ENCODE measurements around the gene PRKN. TPM values are rescaled to one million over a fixed set of nuclear protein-coding genes. Genes with fewer than 3 reads are reported as not detected.

PRKN gene
- total and polyA plus RNA-seq, 2 experiments from 2014 or later = 2.3 to 3.9 TPM

DNA sequence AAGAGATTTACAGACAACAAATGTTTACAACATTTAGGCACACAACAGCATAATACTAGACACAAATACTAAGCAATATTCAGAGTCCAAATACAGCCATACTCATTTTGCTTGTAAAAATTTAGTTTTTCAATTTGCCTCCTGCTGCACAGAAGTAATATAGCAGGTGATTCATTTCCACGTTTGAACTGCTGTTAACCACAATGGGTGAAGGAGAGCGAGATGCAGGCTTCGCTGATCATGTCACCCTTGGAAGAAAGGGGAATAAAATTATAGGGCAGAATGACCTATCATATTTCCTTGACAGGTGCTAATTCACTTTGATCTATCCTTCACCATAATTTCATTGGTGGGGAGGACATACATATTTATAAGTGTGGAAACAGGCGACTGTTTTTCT lies 809.9 kb downstream of the PRKN start:
- no peaks in the 10 kb centered on the region for H3K9me3 ChIP-seq (ENCODE audit: low read depth)
- H3K4me2 ChIP-seq = no peak overlapping the region
- no peak for DNase-seq (ENCODE audit: low spot score)
- no peak overlapping the region for H2AFZ ChIP-seq
- H3K27me3 ChIP-seq = no peaks in the 10 kb centered on the region
- no peaks in the 10 kb centered on the region for H4K20me1 ChIP-seq (ENCODE audit: insufficient read depth, poor library complexity, severe bottlenecking)
- H3K4me1 ChIP-seq (ENCODE audit: insufficient read depth) = peaks cover 5% of the 10 kb centered on the region
- H3K79me2 ChIP-seq = no peaks in the 10 kb centered on the region
- 76% methylated on average over 4 of the region's 4 CpGs for WGBS (ENCODE audit: low lambda C conversion rate, missing lambda C conversion rate)
- no peak overlapping the region for H3K27ac ChIP-seq
- TF ChIP-seq EZH2 (IDR thresholded peaks at IDR 0.05; ENCODE audit: borderline replicate concordance) (no peak), EZH2phosphoT487 (IDR thresholded peaks at IDR 0.05; ENCODE audit: low read depth, severe bottlenecking, unreplicated experiment) (no peak)
- TF ChIP-seq, protein P1, sequence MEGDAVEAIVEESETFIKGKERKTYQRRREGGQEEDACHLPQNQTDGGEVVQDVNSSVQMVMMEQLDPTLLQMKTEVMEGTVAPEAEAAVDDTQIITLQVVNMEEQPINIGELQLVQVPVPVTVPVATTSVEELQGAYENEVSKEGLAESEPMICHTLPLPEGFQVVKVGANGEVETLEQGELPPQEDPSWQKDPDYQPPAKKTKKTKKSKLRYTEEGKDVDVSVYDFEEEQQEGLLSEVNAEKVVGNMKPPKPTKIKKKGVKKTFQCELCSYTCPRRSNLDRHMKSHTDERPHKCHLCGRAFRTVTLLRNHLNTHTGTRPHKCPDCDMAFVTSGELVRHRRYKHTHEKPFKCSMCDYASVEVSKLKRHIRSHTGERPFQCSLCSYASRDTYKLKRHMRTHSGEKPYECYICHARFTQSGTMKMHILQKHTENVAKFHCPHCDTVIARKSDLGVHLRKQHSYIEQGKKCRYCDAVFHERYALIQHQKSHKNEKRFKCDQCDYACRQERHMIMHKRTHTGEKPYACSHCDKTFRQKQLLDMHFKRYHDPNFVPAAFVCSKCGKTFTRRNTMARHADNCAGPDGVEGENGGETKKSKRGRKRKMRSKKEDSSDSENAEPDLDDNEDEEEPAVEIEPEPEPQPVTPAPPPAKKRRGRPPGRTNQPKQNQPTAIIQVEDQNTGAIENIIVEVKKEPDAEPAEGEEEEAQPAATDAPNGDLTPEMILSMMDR (IDR thresholded peaks at IDR 0.05; ENCODE audit: poor library complexity) = no peak
- no peaks in the 10 kb centered on the region for H3K9me2 ChIP-seq (replicated peaks; ENCODE audit: insufficient read depth)
- H3K36me3 ChIP-seq (replicated peaks; ENCODE audit: insufficient read depth, low read depth) = no peaks in the 10 kb centered on the region
- no peak overlapping the region for H3K4me3 ChIP-seq

- Histone ChIP-seq H4K20me1 (ENCODE audit: insufficient read depth, poor library complexity, severe bottlenecking) (no peaks in the 10 kb centered on the region), H3K27ac (no peak overlapping the region), H3K9me2 (replicated peaks; ENCODE audit: insufficient read depth) (no peaks in the 10 kb centered on the region), H3K79me2 (no peaks in the 10 kb centered on the region), H3K27me3 (no peaks in the 10 kb centered on the region), H3K4me2 (no peak overlapping the region), H2AFZ (no peak overlapping the region), H3K4me3 (no peak overlapping the region), H3K4me1 (ENCODE audit: insufficient read depth) (no peaks in the 10 kb centered on the region), H3K36me3 (replicated peaks; ENCODE audit: insufficient read depth, low read depth) (no peaks in the 10 kb centered on the region), H3K9me3 (ENCODE audit: low read depth) (no peaks in the 10 kb centered on the region)
- TF ChIP-seq EZH2phosphoT487 (IDR thresholded peaks at IDR 0.05; ENCODE audit: low read depth, severe bottlenecking, unreplicated experiment) (no peak), EZH2 (IDR thresholded peaks at IDR 0.05; ENCODE audit: borderline replicate concordance) (no peak)
- TF ChIP-seq, protein P1 (IDR thresholded peaks at IDR 0.05; ENCODE audit: poor library complexity) = no peak
- DNase-seq (ENCODE audit: low spot score) = no peak
- 88% methylated on average over 4 of the region's 4 CpGs for WGBS (ENCODE audit: low lambda C conversion rate, missing lambda C conversion rate)
Measured at GRCh38 chr6:161915456-161915964, 812.1 kb downstream of the PRKN start.

DNA sequence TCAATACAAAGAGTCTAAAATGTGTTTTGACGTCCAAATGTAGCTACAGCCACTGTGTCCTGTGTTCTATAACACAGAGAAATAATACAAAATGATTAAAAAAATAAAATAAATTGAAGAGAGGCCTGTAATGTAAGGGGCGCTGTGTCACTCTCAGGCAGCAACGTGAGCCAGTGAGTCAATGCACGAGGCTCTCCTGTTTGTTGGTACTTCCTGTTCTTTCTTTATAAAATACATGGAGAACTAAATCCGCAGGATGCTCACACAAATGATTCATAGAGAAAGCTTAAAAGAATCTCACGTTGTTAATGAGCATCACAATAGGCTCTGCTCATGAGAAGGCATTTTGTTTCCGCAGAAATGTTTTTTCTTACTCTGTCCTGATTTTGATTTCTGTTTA lies 818.7 kb downstream of the PRKN start:
- WGBS (ENCODE audit: low lambda C conversion rate, missing lambda C conversion rate) = 76% methylated on average over 7 of the region's 7 CpGs
- Histone ChIP-seq H3K36me3 (replicated peaks; ENCODE audit: insufficient read depth, low read depth) (no peaks in the 10 kb centered on the region), H3K27me3 (no peaks in the 10 kb centered on the region), H2AFZ (no peak overlapping the region), H3K4me3 (no peak overlapping the region), H3K9me3 (ENCODE audit: low read depth) (no peaks in the 10 kb centered on the region), H4K20me1 (ENCODE audit: insufficient read depth, poor library complexity, severe bottlenecking) (no peaks in the 10 kb centered on the region), H3K9me2 (replicated peaks; ENCODE audit: insufficient read depth) (no peaks in the 10 kb centered on the region), H3K27ac (no peak overlapping the region), H3K79me2 (no peaks in the 10 kb centered on the region), H3K4me2 (no peak overlapping the region), H3K4me1 (ENCODE audit: insufficient read depth) (no peaks in the 10 kb centered on the region)
- TF ChIP-seq, protein P1 (IDR thresholded peaks at IDR 0.05; ENCODE audit: poor library complexity) = no peak
- no peak for TF ChIP-seq EZH2phosphoT487 (IDR thresholded peaks at IDR 0.05; ENCODE audit: low read depth, severe bottlenecking, unreplicated experiment)
- DNase-seq (ENCODE audit: low spot score) = no peak

DNA sequence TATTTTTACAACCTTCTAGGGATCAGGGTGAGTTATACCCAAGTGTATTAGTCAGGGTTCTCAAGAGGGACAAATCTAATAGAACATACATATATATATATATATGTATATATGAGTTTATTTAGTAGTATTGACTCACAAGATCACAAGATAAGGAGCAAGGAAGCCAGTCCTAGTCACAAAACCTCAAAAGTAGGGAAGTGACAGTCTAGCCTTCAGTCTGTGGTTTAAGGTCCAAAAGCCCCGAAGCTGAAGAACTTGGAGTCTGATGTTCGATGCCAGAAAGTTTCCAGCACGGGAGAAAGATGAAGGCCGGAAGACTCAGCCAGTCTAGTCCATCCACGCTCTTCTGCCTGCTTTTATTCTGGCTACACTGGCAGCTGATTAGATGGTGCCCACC lies 821.0 kb downstream of the PRKN start:
- H3K9me3 ChIP-seq (ENCODE audit: low read depth) = no peaks in the 10 kb centered on the region
- H2AFZ ChIP-seq = no peak overlapping the region
- H3K36me3 ChIP-seq (replicated peaks; ENCODE audit: insufficient read depth, low read depth) = no peaks in the 10 kb centered on the region
- TF ChIP-seq, protein P1 (IDR thresholded peaks at IDR 0.05; ENCODE audit: poor library complexity) = no peak
- no peak for TF ChIP-seq EZH2phosphoT487 (IDR thresholded peaks at IDR 0.05; ENCODE audit: low read depth, severe bottlenecking, unreplicated experiment)
- TF ChIP-seq EZH2 (IDR thresholded peaks at IDR 0.05; ENCODE audit: borderline replicate concordance) = no peak
- no peak overlapping the region for H3K27ac ChIP-seq
- H3K27me3 ChIP-seq = no peaks in the 10 kb centered on the region
- no peaks in the 10 kb centered on the region for H3K79me2 ChIP-seq
- no peaks in the 10 kb centered on the region for H4K20me1 ChIP-seq (ENCODE audit: insufficient read depth, poor library complexity, severe bottlenecking)
- H3K4me1 ChIP-seq (ENCODE audit: insufficient read depth) = no peaks in the 10 kb centered on the region
- no peak overlapping the region for H3K4me3 ChIP-seq
- WGBS (ENCODE audit: low lambda C conversion rate, missing lambda C conversion rate) = 93% methylated on average over 5 of the region's 5 CpGs
- DNase-seq (ENCODE audit: low spot score) = no peak
- H3K4me2 ChIP-seq = no peak overlapping the region
- H3K9me2 ChIP-seq (replicated peaks; ENCODE audit: insufficient read depth) = no peaks in the 10 kb centered on the region
